Psoas muscle (tissue), 8 donors: ENCODE data around the gene APOBEC3G. TPM values are rescaled to one million over a fixed set of nuclear protein-coding genes. Genes with fewer than 3 reads are reported as not detected.

Experiments used
- ATAC-seq, 4 donors: fragments of 200-7000 bp; cut with Tn5 transposase; one replicate each; pipeline ENCODE4 v1.9.1; 2020; ENCODE audit warnings: moderate library complexity in 3 of 4, mild to moderate bottlenecking in 2 of 4
- DNase-seq, 2 donors: peaks; one replicate each; pipeline ENCODE4 v3.0.0-alpha.2; 2020
- H3K27ac ChIP-seq: fragments of 200-600 bp; one replicate; pipeline ENCODE4 v1.8.0; 2022
- H3K27me3 ChIP-seq, 3 donors: fragments of 200-600 bp in 1 of 3; one replicate each; pipeline versions ENCODE4 v1.6.1 to v1.8.0; 2013 to 2022; ENCODE audit warnings: low read length in 2 of 3, mild to moderate bottlenecking in 2 of 3, moderate library complexity in 1 of 3; ENCODE audit not compliant: insufficient read depth in 3 of 3
- H3K36me3 ChIP-seq, 2 donors: fragments of 200-600 bp in 1 of 2; one replicate each; pipeline versions ENCODE4 v1.6.1 to v1.8.0; 2013 to 2022; ENCODE audit warnings: low read depth in 1 of 2, mild to moderate bottlenecking in 1 of 2, moderate library complexity in 1 of 2; ENCODE audit not compliant: insufficient read depth in 1 of 2
- H3K4me1 ChIP-seq: fragments of 200-600 bp; one replicate; pipeline ENCODE4 v1.8.0; 2022
- H3K4me3 ChIP-seq: fragments of 200-600 bp; one replicate; pipeline ENCODE4 v1.8.0; 2022; ENCODE audit warnings: mild to moderate bottlenecking
- H3K9me3 ChIP-seq: fragments of 200-600 bp; one replicate; pipeline ENCODE4 v1.8.0; 2022
- WGBS, 3 donors: extraction: QIAGEN DNeasy Blood & Tissue Kit; methylation state at CpG; one replicate each; pipeline versions ENCODE4 v1.1.6 to v1.1.7; 2013; 5-methylcytosine and 5-hydroxymethylcytosine counted together
- intact Hi-C, 2 donors: fragments of 100-400 bp; cut with DNase I; formaldehyde crosslinking; loops; one replicate each; pipeline versions ENCODE4 v1.11.0 to v1.14.2; 2022
- polyA plus RNA-seq, 3 donors: library from polyadenylated mRNA; stranded (reverse); fragments of 200-250 nt; gene quantifications; one replicate each; pipeline ENCODE4 v1.2.3, GENCODE V29; 2013
- total RNA-seq, 4 donors: library from RNA; stranded (reverse); fragmentation: NEBNext Ultra II Directional in 2 of 4; extraction: Animal tissue kit (Norgen Biotek cat#: 25700) in 2 of 4; gene quantifications; one replicate each; pipeline versions ENCODE4 v1.2.1 to v1.2.4, GENCODE V29; 2021 to 2023
- TF ChIP-seq, protein P1 (sequence below): fragments of 200-600 bp; IDR thresholded peaks from one replicate; pipeline ENCODE4 v1.8.0; 2022; ENCODE audit warnings: antibody characterized with exemption
- donor health status: healthy with polysubstance abuse.
- donor health status: DM: no; HTN: no; CAD: no; lungs with moderate emphysema.
- donor health status: Bipolar disorder and iron deficiency.
- donor health status: healthy.
- donor health status: DM: yes; HTN: yes; CAD: no.
- donor health status: DM: no; HTN: no; CAD: no.
- donor health status: DM: no; HTN: no; CAD: no.
- donor health status: DM: yes; HTN: yes; CAD: no.

APOBEC3G gene
- total and polyA plus RNA-seq, 7 donors, result 0.45 to 1.6 (median 1.1) TPM

DNA sequence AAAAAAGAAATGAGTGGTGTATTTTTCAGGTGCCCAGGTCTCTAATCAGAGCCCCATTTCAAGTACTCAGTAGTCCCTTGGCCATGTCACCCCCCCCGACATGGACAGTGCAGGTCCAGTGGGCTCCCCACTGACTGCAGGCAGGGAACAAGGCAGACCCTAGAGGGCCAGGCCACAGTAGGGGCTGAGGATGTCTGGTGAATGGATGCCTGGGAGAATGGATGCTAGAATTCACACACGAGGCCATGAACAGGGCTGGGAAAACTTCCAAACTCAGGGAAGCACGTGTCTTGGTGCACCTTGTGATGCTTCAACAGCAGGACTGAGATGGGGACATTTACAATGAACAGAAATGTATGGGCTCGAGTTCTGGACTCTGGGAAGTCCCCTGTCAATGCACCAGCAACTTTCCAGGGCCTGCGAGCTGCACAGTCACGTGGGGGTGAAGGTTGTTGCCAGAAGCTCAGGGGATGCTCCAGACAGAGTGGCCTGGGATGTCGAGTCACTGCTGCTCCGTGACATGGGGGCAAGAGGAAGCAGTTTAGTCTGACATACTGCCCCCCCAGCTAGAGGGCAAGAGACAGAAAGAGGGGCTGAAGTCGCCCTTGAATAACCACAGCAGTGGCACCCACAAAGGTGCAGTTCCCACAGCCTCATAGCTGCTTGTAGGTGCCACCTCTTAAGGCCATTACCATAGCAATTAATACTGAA, 3.1 kb downstream of the APOBEC3G start:
- no peaks in the 10 kb centered on the region for H3K9me3 ChIP-seq
- intact Hi-C loops, result loop anchor here (5.0 to 10.0 kb wide), 2 partner anchors 125 to 1922 kb away; partner anchors contain the start of gene APOBEC3A (in 1 of the 2)
- TF ChIP-seq, protein P1, sequence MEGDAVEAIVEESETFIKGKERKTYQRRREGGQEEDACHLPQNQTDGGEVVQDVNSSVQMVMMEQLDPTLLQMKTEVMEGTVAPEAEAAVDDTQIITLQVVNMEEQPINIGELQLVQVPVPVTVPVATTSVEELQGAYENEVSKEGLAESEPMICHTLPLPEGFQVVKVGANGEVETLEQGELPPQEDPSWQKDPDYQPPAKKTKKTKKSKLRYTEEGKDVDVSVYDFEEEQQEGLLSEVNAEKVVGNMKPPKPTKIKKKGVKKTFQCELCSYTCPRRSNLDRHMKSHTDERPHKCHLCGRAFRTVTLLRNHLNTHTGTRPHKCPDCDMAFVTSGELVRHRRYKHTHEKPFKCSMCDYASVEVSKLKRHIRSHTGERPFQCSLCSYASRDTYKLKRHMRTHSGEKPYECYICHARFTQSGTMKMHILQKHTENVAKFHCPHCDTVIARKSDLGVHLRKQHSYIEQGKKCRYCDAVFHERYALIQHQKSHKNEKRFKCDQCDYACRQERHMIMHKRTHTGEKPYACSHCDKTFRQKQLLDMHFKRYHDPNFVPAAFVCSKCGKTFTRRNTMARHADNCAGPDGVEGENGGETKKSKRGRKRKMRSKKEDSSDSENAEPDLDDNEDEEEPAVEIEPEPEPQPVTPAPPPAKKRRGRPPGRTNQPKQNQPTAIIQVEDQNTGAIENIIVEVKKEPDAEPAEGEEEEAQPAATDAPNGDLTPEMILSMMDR, result no peak
- no peak overlapping the region for H3K4me3 ChIP-seq
- no peak overlapping the region for H3K27ac ChIP-seq
- peaks cover 0 to 2% (median 0%) of the 10 kb centered on the region in 3 donors for H3K27me3 ChIP-seq
- peak in 1 of 2 donors; percentile 15 for DNase-seq
- no peak for ATAC-seq
- H3K4me1 ChIP-seq, result no peaks in the 10 kb centered on the region
- WGBS, 3 donors, result 73 to 83% (median 75%) methylated on average over 9 of the region's 9 CpGs
- no peaks in the 10 kb centered on the region for H3K36me3 ChIP-seq

DNA sequence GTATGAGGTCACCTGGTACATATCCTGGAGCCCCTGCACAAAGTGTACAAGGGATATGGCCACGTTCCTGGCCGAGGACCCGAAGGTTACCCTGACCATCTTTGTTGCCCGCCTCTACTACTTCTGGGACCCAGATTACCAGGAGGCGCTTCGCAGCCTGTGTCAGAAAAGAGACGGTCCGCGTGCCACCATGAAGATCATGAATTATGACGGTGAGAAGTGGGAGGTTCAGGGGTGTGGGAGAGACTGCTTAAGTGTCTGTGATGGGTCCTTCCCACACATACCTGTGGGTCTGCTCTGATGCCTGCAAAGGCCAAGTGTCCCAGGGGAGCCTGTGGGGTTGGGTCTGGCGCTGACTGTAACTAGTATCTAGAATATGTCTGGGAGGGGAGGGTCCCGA, 3.9 kb downstream of the APOBEC3G start:
- Histone ChIP-seq H3K4me1 (no peaks in the 10 kb centered on the region), H3K36me3 (no peaks in the 10 kb centered on the region), H3K27me3 (peaks cover 0 to 2% (median 0%) of the 10 kb centered on the region in 3 donors), H3K9me3 (no peaks in the 10 kb centered on the region), H3K4me3 (no peak overlapping the region), H3K27ac (no peak overlapping the region)
- TF ChIP-seq, protein P1, result no peak
- ATAC-seq (no peak), DNase-seq (peak in 1 of 2 donors; percentile 23)
- WGBS, 3 donors, result 85 to 86% (median 85%) methylated on average over 12 of the region's 12 CpGs
- intact Hi-C loops, result loop anchor here (5.0 to 10.0 kb wide), 2 partner anchors 126 to 1921 kb away; partner anchors contain the start of gene APOBEC3A (in 1 of the 2)

DNA sequence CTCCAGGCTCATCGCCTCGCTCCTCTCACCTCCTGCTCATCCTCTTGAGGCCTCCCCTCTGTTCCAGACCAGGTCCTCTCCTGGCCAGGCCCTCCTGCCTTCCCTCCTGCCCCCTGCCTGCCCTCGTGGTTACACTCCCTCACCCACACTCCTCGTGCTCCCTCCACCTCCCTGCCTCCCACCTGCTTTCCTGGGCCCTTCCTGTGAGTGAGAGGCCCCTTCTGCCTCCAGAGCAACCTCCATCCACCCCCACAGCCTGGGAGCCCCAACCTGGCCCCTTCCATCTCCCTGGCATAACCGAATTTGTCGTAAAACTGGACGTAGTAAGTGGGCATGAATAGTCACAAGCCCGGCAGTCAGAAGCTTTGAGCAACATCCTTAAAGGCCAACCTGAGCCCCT, 4.5 kb downstream of the APOBEC3G start:
- no peak overlapping the region for H3K27ac ChIP-seq
- H3K36me3 ChIP-seq, result no peaks in the 10 kb centered on the region
- H3K27me3 ChIP-seq, result peaks cover 0 to 2% (median 0%) of the 10 kb centered on the region in 3 donors
- DNase-seq (peak in 1 of 2 donors; percentile 28), ATAC-seq (no peak)
- no peaks in the 10 kb centered on the region for H3K9me3 ChIP-seq
- TF ChIP-seq, protein P1, result no peak
- no peaks in the 10 kb centered on the region for H3K4me1 ChIP-seq
- 70 to 74% (median 72%) methylated on average over 8 of the region's 8 CpGs for WGBS, 3 donors
- intact Hi-C loops, result loop anchor here (5.0 to 10.0 kb wide), 2 partner anchors 127 to 1921 kb away; partner anchors contain the start of gene APOBEC3A (in 1 of the 2)
- no peak overlapping the region for H3K4me3 ChIP-seq

DNA sequence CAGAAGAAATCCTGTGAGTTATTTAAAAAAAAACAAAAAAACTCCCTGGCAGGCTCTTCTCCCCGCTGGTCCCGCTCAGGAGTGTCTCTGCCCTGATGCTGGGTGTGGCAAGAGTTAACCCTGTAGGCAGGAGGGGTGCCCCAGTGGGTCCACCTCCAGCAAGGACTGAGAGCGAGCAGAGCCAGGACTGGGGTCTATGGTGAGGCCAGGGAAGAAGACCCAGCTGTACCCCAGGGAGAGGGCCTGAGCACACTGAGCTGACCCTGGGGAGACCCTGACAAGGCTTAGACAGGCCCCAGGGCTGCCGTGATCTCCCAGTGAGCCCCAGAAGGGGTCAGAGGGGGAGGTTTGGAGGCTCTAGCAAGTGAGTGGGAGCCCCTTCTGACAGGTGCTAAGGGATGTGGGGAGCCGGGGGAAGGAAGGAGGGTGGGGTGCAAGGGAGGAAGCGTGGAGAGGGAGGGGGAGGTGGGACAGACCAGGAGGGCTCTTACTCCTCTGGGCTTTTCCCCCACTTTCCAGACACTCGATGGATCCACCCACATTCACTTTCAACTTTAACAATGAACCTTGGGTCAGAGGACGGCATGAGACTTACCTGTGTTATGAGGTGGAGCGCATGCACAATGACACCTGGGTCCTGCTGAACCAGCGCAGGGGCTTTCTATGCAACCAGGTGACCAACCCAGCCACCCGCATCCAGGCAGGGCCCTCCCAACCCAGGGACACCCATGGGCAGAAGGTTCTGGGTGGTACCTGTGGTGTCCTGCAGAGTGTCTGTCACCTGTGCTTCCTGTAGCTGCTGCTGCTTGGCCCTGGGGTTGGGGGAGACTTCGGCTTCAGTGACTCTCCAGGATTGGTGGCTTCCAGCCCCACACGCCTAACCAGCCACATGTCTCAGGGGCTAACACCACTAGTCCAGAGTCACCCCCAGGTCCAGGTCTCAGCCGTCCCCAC, 6.4 kb downstream of the APOBEC3G start:
- TF ChIP-seq, protein P1, result no peak
- intact Hi-C loops, result loop anchor here (5.0 to 10.0 kb wide), 2 partner anchors 129 to 1919 kb away; partner anchors contain the start of gene APOBEC3A (in 1 of the 2)
- no peak overlapping the region for H3K27ac ChIP-seq
- ATAC-seq (no peak), DNase-seq (peak in 1 of 2 donors; percentile 46)
- WGBS, 3 donors, result 82 to 87% (median 83%) methylated on average over 13 to 14 of the region's 14 CpGs
- no peaks in the 10 kb centered on the region for H3K9me3 ChIP-seq
- no peaks in the 10 kb centered on the region for H3K27me3 ChIP-seq
- no peaks in the 10 kb centered on the region for H3K4me1 ChIP-seq
- H3K4me3 ChIP-seq, result no peak overlapping the region
- no peaks in the 10 kb centered on the region for H3K36me3 ChIP-seq
